OCI-LY1 (cell line): ENCODE measurements around the gene FAM13C.
"Not testable (repeated sequence)": the region's sequence is repeated elsewhere in the genome, so short reads cannot be mapped to it uniquely, and the experiment has no call there.

Experiments
- CTCF ChIP-seq: fragments of 200-600 bp; sonication (generic), shearing (Covaris generic); IDR thresholded peaks from 2 replicates; pipeline ENCODE4 v1.5.1; 2017; ENCODE audit warnings: mild to moderate bottlenecking, antibody characterized with exemption, low read length, moderate library complexity, mixed read lengths
- EZH2 ChIP-seq: fragments of 200-600 bp; sonication (generic), shearing (Covaris generic); IDR thresholded peaks from 2 replicates; pipeline ENCODE4 v1.8.0; 2017; ENCODE audit warnings: borderline replicate concordance, mixed run types, mild to moderate bottlenecking, antibody characterized with exemption, low read length, moderate library complexity, mixed read lengths

GRCh38 chr10:59399329-59399728 lies 37.0 kb upstream of the FAM13C start:
- TF ChIP-seq CTCF, EZH2: not testable (repeated sequence)
